ENCODE results near the gene SS18. TPM values are rescaled to one million over a fixed set of nuclear protein-coding genes. Genes with fewer than 3 reads are reported as not detected.

SS18 gene
- total and polyA plus RNA-seq, 2 of the 13 experiments (the other 11 are each of a cell fraction or from before 2014, with no cell fraction given), result 49.2 to 82.7 TPM

DNA sequence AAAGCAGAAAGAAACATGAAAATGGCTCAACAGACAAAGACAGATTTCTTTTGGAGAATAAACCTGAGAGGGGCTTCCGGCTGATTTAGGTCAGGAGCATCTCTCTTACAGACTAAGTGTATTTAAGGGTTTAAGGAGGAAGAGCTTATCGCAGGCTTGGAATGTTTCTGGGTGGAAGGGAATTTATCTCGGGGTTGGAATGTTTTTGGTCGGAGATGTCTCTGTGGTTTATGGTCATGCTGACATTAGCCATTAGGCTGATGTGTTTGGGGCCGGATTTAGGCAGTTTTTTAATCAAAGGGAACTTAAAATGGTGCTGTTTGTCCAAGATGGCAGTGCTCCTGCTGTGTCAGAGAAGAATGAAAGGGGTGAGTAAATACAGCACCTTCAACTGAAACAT lies 28.8 kb upstream of the SS18 start (continued):
- TF ChIP-seq, protein P1, sequence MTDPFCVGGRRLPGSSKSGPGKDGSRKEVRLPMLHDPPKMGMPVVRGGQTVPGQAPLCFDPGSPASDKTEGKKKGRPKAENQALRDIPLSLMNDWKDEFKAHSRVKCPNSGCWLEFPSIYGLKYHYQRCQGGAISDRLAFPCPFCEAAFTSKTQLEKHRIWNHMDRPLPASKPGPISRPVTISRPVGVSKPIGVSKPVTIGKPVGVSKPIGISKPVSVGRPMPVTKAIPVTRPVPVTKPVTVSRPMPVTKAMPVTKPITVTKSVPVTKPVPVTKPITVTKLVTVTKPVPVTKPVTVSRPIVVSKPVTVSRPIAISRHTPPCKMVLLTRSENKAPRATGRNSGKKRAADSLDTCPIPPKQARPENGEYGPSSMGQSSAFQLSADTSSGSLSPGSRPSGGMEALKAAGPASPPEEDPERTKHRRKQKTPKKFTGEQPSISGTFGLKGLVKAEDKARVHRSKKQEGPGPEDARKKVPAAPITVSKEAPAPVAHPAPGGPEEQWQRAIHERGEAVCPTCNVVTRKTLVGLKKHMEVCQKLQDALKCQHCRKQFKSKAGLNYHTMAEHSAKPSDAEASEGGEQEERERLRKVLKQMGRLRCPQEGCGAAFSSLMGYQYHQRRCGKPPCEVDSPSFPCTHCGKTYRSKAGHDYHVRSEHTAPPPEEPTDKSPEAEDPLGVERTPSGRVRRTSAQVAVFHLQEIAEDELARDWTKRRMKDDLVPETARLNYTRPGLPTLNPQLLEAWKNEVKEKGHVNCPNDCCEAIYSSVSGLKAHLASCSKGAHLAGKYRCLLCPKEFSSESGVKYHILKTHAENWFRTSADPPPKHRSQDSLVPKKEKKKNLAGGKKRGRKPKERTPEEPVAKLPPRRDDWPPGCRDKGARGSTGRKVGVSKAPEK (CRISPR knock-in tag; IDR thresholded peaks at IDR 0.05; ENCODE audit: borderline replicate concordance), result no peak

DNA sequence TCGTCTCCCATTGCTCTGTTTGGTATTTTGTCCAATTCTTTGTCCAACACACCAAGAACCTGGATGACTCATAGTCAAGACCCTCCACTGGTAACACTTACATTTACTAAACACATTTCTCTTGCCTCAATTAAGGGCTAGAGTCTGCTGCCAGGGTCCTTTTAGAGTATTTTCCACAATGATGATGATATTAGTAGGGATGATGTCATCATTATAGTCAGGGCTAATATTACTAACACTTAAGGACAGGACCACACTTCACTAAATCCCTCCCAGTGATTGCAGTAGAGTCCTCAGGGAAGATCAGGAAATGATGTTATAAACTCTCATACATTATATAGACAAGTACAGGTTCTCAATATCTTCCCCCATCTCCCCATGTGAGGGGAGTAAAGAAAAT lies 13.6 kb upstream of the SS18 start:
- Histone ChIP-seq H3K4me2 (ENCODE audit: low read depth, low read length) (no peak overlapping the region), H3K79me2 (ENCODE audit: insufficient read depth, low read length) (no peaks in the 10 kb centered on the region), H3K4me1 (ENCODE audit: insufficient read depth, low read length) (no peaks in the 10 kb centered on the region), H3K9ac (ENCODE audit: insufficient read depth, low read depth, low read length) (no peak overlapping the region), H2AFZ (ENCODE audit: low read length) (no peak overlapping the region), H3K9me3 (ENCODE audit: low read length) (no peaks in the 10 kb centered on the region), H3K27ac (ENCODE audit: extremely low read length, insufficient read depth, low read length) (no peak overlapping the region), H3K4me3 (replicated peaks in 1 of 3; ENCODE audit: insufficient read depth in 1 of 3, low read depth in 2 of 3, low read length in 3 of 3) (no peak overlapping the region), H4K20me1 (ENCODE audit: insufficient read depth, low read length) (no peaks in the 10 kb centered on the region), H3K27me3 (ENCODE audit: control insufficient read depth in 1 of 2, insufficient read depth in 2 of 2, low read length in 2 of 2) (no peaks in the 10 kb centered on the region), H3K36me3 (replicated peaks in 1 of 2; ENCODE audit: control insufficient read depth in 1 of 2, insufficient read depth in 2 of 2, low read length in 2 of 2) (no peaks in the 10 kb centered on the region)
- intact Hi-C loops (cut with micrococcal nuclease; ENCODE audit: unreplicated experiment) (no loop called here), in situ Hi-C loops (cut with HindIII; ENCODE audit: extremely low pct_ligation_motif_present, low pct_unique_long_range_greater_than_20kb) (no loop called here)
- FAIRE-seq (no peak), DNase-seq (ENCODE audit: low spot score) (no peak), ATAC-seq (no peak)
- ChIA-PET POLR2A (no interaction called here), CTCF (ENCODE audit: low intra/inter-chr PET ratio, low total read pairs) (no interaction called here)
- TF ChIP-seq MAFF (IDR thresholded peaks at IDR 0.05; ENCODE audit: low read depth, low read length) (no peak), ATF7 (IDR thresholded peaks at IDR 0.05) (peak; percentile 94), ATF7 (CRISPR knock-in tag; IDR thresholded peaks at IDR 0.05) (no peak), CREB1 (IDR thresholded peaks at IDR 0.05) (peak; percentile 42), CREB1 (CRISPR knock-in tag; IDR thresholded peaks at IDR 0.05) (no peak)
- WGBS (ENCODE audit: low lambda C conversion rate), result 11% methylated on average over 1 of the region's 1 CpG
- no TSS peak for BruUV-seq (replicated peaks)

Measured in HepG2 (cell line).